Measurements from ENCODE around the gene CENPB.

CENPB gene

GRCh38 chr20:3812975-3813847 lies 26.7 kb upstream of the CENPB start:
- TF ChIP-seq CEBPB (IDR thresholded peaks at IDR 0.05) (no peak), TCF12 (IDR thresholded peaks at IDR 0.05; ENCODE audit: low read depth) (no peak), NFIC (IDR thresholded peaks at IDR 0.05) (no peak), EGR1 (IDR thresholded peaks at IDR 0.05) (no peak), EP300 (IDR thresholded peaks at IDR 0.05; ENCODE audit: borderline replicate concordance) (no peak), RAD21 (IDR thresholded peaks at IDR 0.05; ENCODE audit: low read depth) (no peak), TAF1 (IDR thresholded peaks at IDR 0.05; ENCODE audit: low read depth) (no peak), ZBTB7A (IDR thresholded peaks at IDR 0.05; ENCODE audit: low read depth) (no peak), CREB1 (IDR thresholded peaks at IDR 0.05; ENCODE audit: low read depth) (no peak), FOXM1 (IDR thresholded peaks at IDR 0.05; ENCODE audit: borderline replicate concordance, low read depth) (no peak), TEAD4 (IDR thresholded peaks at IDR 0.05) (no peak), MAX (IDR thresholded peaks at IDR 0.05) (no peak), YY1 (IDR thresholded peaks at IDR 0.05; ENCODE audit: low read depth) (no peak), REST (IDR thresholded peaks at IDR 0.05; ENCODE audit: low read depth) (no peak), USF1 (IDR thresholded peaks at IDR 0.05) (no peak)

- no peak for TF ChIP-seq TEAD4 (IDR thresholded peaks at IDR 0.05)
- TF ChIP-seq FOXM1 (IDR thresholded peaks at IDR 0.05; ENCODE audit: borderline replicate concordance, low read depth) = no peak
- no peak for TF ChIP-seq USF1 (IDR thresholded peaks at IDR 0.05)
- TF ChIP-seq REST (IDR thresholded peaks at IDR 0.05; ENCODE audit: low read depth) = no peak
- TF ChIP-seq CREB1 (IDR thresholded peaks at IDR 0.05; ENCODE audit: low read depth) = no peak
- TF ChIP-seq EP300 (IDR thresholded peaks at IDR 0.05; ENCODE audit: borderline replicate concordance) = no peak
- no peak for TF ChIP-seq RAD21 (IDR thresholded peaks at IDR 0.05; ENCODE audit: low read depth)
- no peak for TF ChIP-seq ZBTB7A (IDR thresholded peaks at IDR 0.05; ENCODE audit: low read depth)
These were observed 25.7 kb upstream of the CENPB start for GRCh38 chr20:3812259-3812681.

GRCh38 chr20:3811467-3812258 lies 25.1 kb upstream of the CENPB start:
- TF ChIP-seq NFIC (IDR thresholded peaks at IDR 0.05) = peak; percentile 100
- no peak for TF ChIP-seq EGR1 (IDR thresholded peaks at IDR 0.05)
- TF ChIP-seq CEBPB (IDR thresholded peaks at IDR 0.05) = peak; percentile 98
- peak; percentile 96 for TF ChIP-seq EP300 (IDR thresholded peaks at IDR 0.05; ENCODE audit: borderline replicate concordance)
- TF ChIP-seq REST (IDR thresholded peaks at IDR 0.05; ENCODE audit: low read depth) = no peak
- peak; percentile 70 for TF ChIP-seq TEAD4 (IDR thresholded peaks at IDR 0.05)
- no peak; the same call in 1 of the 2 replicates for TF ChIP-seq YY1 (IDR thresholded peaks at IDR 0.05; ENCODE audit: low read depth)
- TF ChIP-seq USF1 (IDR thresholded peaks at IDR 0.05) = peak; percentile 92
- TF ChIP-seq MAX (IDR thresholded peaks at IDR 0.05) = peak; percentile 99
- peak; percentile 94 for TF ChIP-seq FOXM1 (IDR thresholded peaks at IDR 0.05; ENCODE audit: borderline replicate concordance, low read depth)
- peak; percentile 97 for TF ChIP-seq TCF12 (IDR thresholded peaks at IDR 0.05; ENCODE audit: low read depth)
- TF ChIP-seq CREB1 (IDR thresholded peaks at IDR 0.05; ENCODE audit: low read depth) = no peak
- no peak for TF ChIP-seq TAF1 (IDR thresholded peaks at IDR 0.05; ENCODE audit: low read depth)
- TF ChIP-seq ZBTB7A (IDR thresholded peaks at IDR 0.05; ENCODE audit: low read depth) = 0 out of 2 replicates have a peak, but pooled peaks have one; percentile 56
